Measurements from ENCODE around the gene PURA. TPM values are rescaled to one million over a fixed set of nuclear protein-coding genes. Genes with fewer than 3 reads are reported as not detected.
"Not testable (repeated sequence)": the region's sequence is repeated elsewhere in the genome, so short reads cannot be mapped to it uniquely, and the experiment has no call there.

The PURA gene
- total RNA-seq, 2 donors from 2014 or later = 41.6 to 44.3 TPM

- H3K27ac ChIP-seq = no peak overlapping the region
- H3K4me3 ChIP-seq = no peak overlapping the region
- H3K4me1 ChIP-seq (ENCODE audit: control insufficient read depth in 1 of 2, low read depth in 2 of 2) = peaks cover 3 to 5% of the 10 kb centered on the region in 2 donors
These were observed 39.3 kb downstream of the PURA start for GRCh38 chr5:140153255-140153654.

GRCh38 chr5:140153905-140154304, 40.0 kb downstream of the PURA start:
- H3K27ac ChIP-seq = no peak overlapping the region
- no peak for ATAC-seq (ENCODE audit: insufficient number of reproducible peaks, low FRiP score, low read depth)
- TF ChIP-seq CTCF (IDR thresholded peaks at IDR 0.05) = no peak

More at GRCh38 chr5:140153255-140153654, 39.3 kb downstream of the PURA start:
- Histone ChIP-seq H3K9me3 (no peaks in the 10 kb centered on the region), H3K36me3 (no peaks in the 10 kb centered on the region), H3K27me3 (replicated peaks; ENCODE audit: insufficient read depth) (no peaks in the 10 kb centered on the region)
- ATAC-seq (ENCODE audit: insufficient number of reproducible peaks, low FRiP score, low read depth) (no peak), DNase-seq (ENCODE audit: low spot score) (no peak)
- TF ChIP-seq CTCF (IDR thresholded peaks at IDR 0.05) = no peak

GRCh38 chr5:140154710-140155381, 40.9 kb downstream of the PURA start:
- not testable (repeated sequence) for H3K4me3 ChIP-seq; DNase-seq (ENCODE audit: low spot score); H3K4me1 ChIP-seq (ENCODE audit: control insufficient read depth in 1 of 2, low read depth in 2 of 2); H3K9me3 ChIP-seq; H3K36me3 ChIP-seq; H3K27ac ChIP-seq; H3K27me3 ChIP-seq (replicated peaks; ENCODE audit: insufficient read depth); ATAC-seq (ENCODE audit: insufficient number of reproducible peaks, low FRiP score, low read depth)

More at GRCh38 chr5:140153905-140154304, 40.0 kb downstream of the PURA start:
- peaks cover 3 to 5% of the 10 kb centered on the region in 2 donors for H3K4me1 ChIP-seq (ENCODE audit: control insufficient read depth in 1 of 2, low read depth in 2 of 2)
- no peaks in the 10 kb centered on the region for H3K27me3 ChIP-seq (replicated peaks; ENCODE audit: insufficient read depth)
- no peaks in the 10 kb centered on the region for H3K9me3 ChIP-seq
- no peak for DNase-seq (ENCODE audit: low spot score)
- H3K4me3 ChIP-seq = no peak overlapping the region
- H3K36me3 ChIP-seq = no peaks in the 10 kb centered on the region

GRCh38 chr5:140157032-140157781, 43.3 kb downstream of the PURA start:
- TF ChIP-seq CTCF (IDR thresholded peaks at IDR 0.05) = peak; percentile 88
- peak overlapping the region; percentile 57 for H3K4me3 ChIP-seq
- H3K27ac ChIP-seq = no peak overlapping the region

GRCh38 chr5:140159014-140159927, 45.4 kb downstream of the PURA start:
- no peak overlapping the region for H3K27ac ChIP-seq
- no peak for TF ChIP-seq CTCF (IDR thresholded peaks at IDR 0.05)
- peaks cover 3 to 5% of the 10 kb centered on the region in 2 donors for H3K4me1 ChIP-seq (ENCODE audit: control insufficient read depth in 1 of 2, low read depth in 2 of 2)
- DNase-seq (ENCODE audit: low spot score) = no peak
- ATAC-seq (ENCODE audit: insufficient number of reproducible peaks, low FRiP score, low read depth) = no peak
- H3K4me3 ChIP-seq = no peak overlapping the region
- no peaks in the 10 kb centered on the region for H3K9me3 ChIP-seq
- no peaks in the 10 kb centered on the region for H3K27me3 ChIP-seq (replicated peaks; ENCODE audit: insufficient read depth)
- H3K36me3 ChIP-seq = no peaks in the 10 kb centered on the region

More at GRCh38 chr5:140157032-140157781, 43.3 kb downstream of the PURA start:
- Histone ChIP-seq H3K4me1 (ENCODE audit: control insufficient read depth in 1 of 2, low read depth in 2 of 2) (peaks cover 3 to 5% of the 10 kb centered on the region in 2 donors), H3K9me3 (no peaks in the 10 kb centered on the region), H3K27me3 (replicated peaks; ENCODE audit: insufficient read depth) (no peaks in the 10 kb centered on the region), H3K36me3 (no peaks in the 10 kb centered on the region)
- ATAC-seq (ENCODE audit: insufficient number of reproducible peaks, low FRiP score, low read depth) (peak; percentile 66), DNase-seq (ENCODE audit: low spot score) (peak; percentile 64)

Measured in thoracic aorta (tissue), 2 donors.